NOMO-1 (cell line): ENCODE results near the gene FKBP11.

ENCODE experiments used
- DNase-seq, 2 experiments: peaks; one replicate each; lab custom pipeline; 2025; ENCODE audit not compliant: unreplicated experiment in 2 of 2; lab: John Stamatoyannopoulos, UW

FKBP11 gene

GRCh38 chr12:48925304-48926011 lies at the start of gene FKBP11:
Gene FKBP11, minus strand, starts transcription at chr12:48925492. Its CDS starts 64 bp downstream, at chr12:48925428.
- no peak for DNase-seq

GRCh38 chr12:48973941-48974673 lies 48.8 kb upstream of the FKBP11 start:
- DNase-seq = no peak

- DNase-seq = no peak
These were observed 48.2 kb upstream of the FKBP11 start for GRCh38 chr12:48973531-48973930.

GRCh38 chr12:48972952-48973483 lies 47.7 kb upstream of the FKBP11 start:
- no peak for DNase-seq

- DNase-seq = peak; percentile 65 to 81
These were observed 47.1 kb upstream of the FKBP11 start for GRCh38 chr12:48972213-48972951.

- DNase-seq = no peak
These were observed 45.5 kb upstream of the FKBP11 start for GRCh38 chr12:48970702-48971334.

GRCh38 chr12:48969833-48970701 lies 44.8 kb upstream of the FKBP11 start:
- DNase-seq = no peak

- no peak for DNase-seq
These were observed 44.0 kb upstream of the FKBP11 start for GRCh38 chr12:48969160-48969771.

GRCh38 chr12:48968467-48968866 lies 43.2 kb upstream of the FKBP11 start:
- DNase-seq = no peak

- DNase-seq = no peak
These were observed 42.7 kb upstream of the FKBP11 start for GRCh38 chr12:48967991-48968390.

GRCh38 chr12:48966177-48966895 lies 41.0 kb upstream of the FKBP11 start:
- DNase-seq = peak; percentile 19 to 67

GRCh38 chr12:48965298-48965838 lies 40.1 kb upstream of the FKBP11 start:
- no peak for DNase-seq

GRCh38 chr12:48961801-48962200 lies 36.5 kb upstream of the FKBP11 start:
- DNase-seq = no peak

GRCh38 chr12:48961331-48961730 lies 36.0 kb upstream of the FKBP11 start:
- no peak for DNase-seq

GRCh38 chr12:48960834-48961233 lies 35.5 kb upstream of the FKBP11 start:
- DNase-seq = no peak

GRCh38 chr12:48958049-48958388 lies 32.7 kb upstream of the FKBP11 start:
- DNase-seq = peak; percentile 30 to 37

- peak; percentile 92 to 95 for DNase-seq
These were observed 32.1 kb upstream of the FKBP11 start, which contains the start of gene ARF3 for GRCh38 chr12:48957141-48958048. Gene ARF3, minus strand, starts transcription at chr12:48957487. Its CDS starts 16,392 bp downstream, at chr12:48941095.
